GM23248 (cell line): ENCODE data around the gene B3GAT3. TPM values are rescaled to one million over a fixed set of nuclear protein-coding genes. Genes with fewer than 3 reads are reported as not detected.

ENCODE experiments used
- DNase-seq: peaks from one replicate; pipeline ENCODE4 v3.0.0-alpha.2; 2015
- H2AFZ ChIP-seq: fragments of 200-600 bp; sonication (generic); 2 replicates; pipeline ENCODE4 v1.6.1; 2016; ENCODE audit warnings: antibody characterized with exemption
- H3F3A ChIP-seq: fragments of 200-600 bp; sonication (generic); 2 replicates; pipeline ENCODE4 v1.6.1; 2016; ENCODE audit warnings: mild to moderate bottlenecking, antibody characterized with exemption, mixed run types; ENCODE audit not compliant: insufficient read depth
- H3K27ac ChIP-seq: fragments of 200-600 bp; sonication (generic); 2 replicates; pipeline ENCODE4 v1.5.1; 2016; ENCODE audit warnings: mild to moderate bottlenecking
- H3K27me3 ChIP-seq: fragments of 200-600 bp; sonication (generic); replicated peaks from 2 replicates; pipeline ENCODE4 v1.6.1; 2016; ENCODE audit warnings: mild to moderate bottlenecking; ENCODE audit not compliant: insufficient read depth
- H3K36me3 ChIP-seq: fragments of 200-600 bp; sonication (generic); 2 replicates; pipeline ENCODE4 v1.6.1; 2016; ENCODE audit warnings: low read depth, mild to moderate bottlenecking
- H3K4me1 ChIP-seq: fragments of 200-600 bp; sonication (generic); 2 replicates; pipeline ENCODE4 v1.6.1; 2016; ENCODE audit warnings: mild to moderate bottlenecking; ENCODE audit not compliant: insufficient read depth
- H3K4me2 ChIP-seq: fragments of 200-600 bp; sonication (generic); one replicate; pipeline ENCODE4 v1.6.1; 2016; ENCODE audit warnings: mild to moderate bottlenecking; ENCODE audit not compliant: unreplicated experiment
- H3K4me3 ChIP-seq: fragments of 200-600 bp; sonication (generic); 2 replicates; pipeline ENCODE4 v1.5.1; 2016; ENCODE audit warnings: mild to moderate bottlenecking
- H3K79me2 ChIP-seq: fragments of 200-600 bp; sonication (generic); 2 replicates; pipeline ENCODE4 v1.6.1; 2016; ENCODE audit warnings: mild to moderate bottlenecking; ENCODE audit not compliant: insufficient read depth
- H3K9ac ChIP-seq: fragments of 200-600 bp; sonication (generic); 2 replicates; pipeline ENCODE4 v1.6.1; 2016; ENCODE audit warnings: mild to moderate bottlenecking
- H3K9me2 ChIP-seq: fragments of 200-600 bp; sonication (generic); 2 replicates; pipeline ENCODE4 v1.6.1; 2016; ENCODE audit warnings: mixed run types, mild to moderate bottlenecking, moderate library complexity; ENCODE audit not compliant: insufficient read depth
- H3K9me3 ChIP-seq: fragments of 200-600 bp; sonication (generic); one replicate; pipeline ENCODE4 v1.6.1; 2017; ENCODE audit warnings: low read depth
- H4K20me1 ChIP-seq: fragments of 200-600 bp; sonication (generic); 2 replicates; pipeline ENCODE4 v1.6.0; 2016; ENCODE audit not compliant: insufficient read depth
- EZH2 ChIP-seq: fragments of 200-600 bp; sonication (generic); IDR thresholded peaks from 2 replicates; pipeline ENCODE4 v1.6.1; 2018; ENCODE audit warnings: antibody characterized with exemption, mild to moderate bottlenecking; ENCODE audit not compliant: insufficient read depth, poor library complexity, severe bottlenecking
- EZH2phosphoT487 ChIP-seq: fragments of 200-600 bp; sonication (generic); IDR thresholded peaks from 2 replicates; pipeline ENCODE4 v1.6.1; 2018; ENCODE audit warnings: antibody characterized with exemption, moderate library complexity, mild to moderate bottlenecking, low read depth; ENCODE audit not compliant: insufficient read depth
- WGBS, 2 experiments: methylation state at CpG; one replicate each; pipeline ENCODE4 v1.1.6; 2015 to 2017; ENCODE audit warnings: low lambda C conversion rate in 2 of 2, low coverage in 1 of 2; ENCODE audit errors: missing lambda C conversion rate in 2 of 2; 5-methylcytosine and 5-hydroxymethylcytosine counted together
- in situ Hi-C: fragments of 300-500 bp; cut with MboI; formaldehyde crosslinking; loops from 2 replicates; pipeline ENCODE4 v1.15.0; 2020
- polyA plus RNA-seq: library from polyadenylated mRNA; unstranded; fragments of >200 nt; fragmentation: Nextera tagmentation; extraction: Ambion mirVana; gene quantifications from 2 replicates; pipeline ENCODE4 v1.2.1, GENCODE V29; 2016
- total RNA-seq: library from RNA; depleted of rRNA; stranded (reverse); fragments of >200 nt; shearing (Covaris generic); gene quantifications from 2 replicates; pipeline ENCODE4 v1.2.3, GENCODE V29; 2014

The B3GAT3 gene
- total and polyA plus RNA-seq, 2 experiments from 2014 or later = 35.6 to 44.2 TPM

DNA sequence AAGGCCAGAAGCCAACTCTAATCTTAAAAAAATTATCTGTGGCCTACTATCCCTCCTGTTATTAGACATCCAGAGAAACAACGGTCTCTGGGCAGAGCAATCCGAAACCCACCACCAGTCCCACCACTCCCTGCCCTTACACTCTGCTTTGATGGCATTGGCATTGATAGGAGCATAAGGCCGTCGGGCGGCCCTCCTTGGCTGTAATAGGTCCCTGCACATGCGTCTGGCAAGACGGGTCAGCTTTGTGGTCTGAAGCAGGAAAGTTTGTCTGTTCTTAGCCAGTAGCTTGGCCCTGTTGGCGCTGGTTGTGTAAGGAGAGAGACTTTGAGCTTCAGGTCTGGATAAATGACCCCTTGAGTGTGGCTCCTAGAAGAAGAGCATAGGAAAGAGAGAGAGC is 26.7 kb downstream of the B3GAT3 start:
- H3K9me2 ChIP-seq = no peaks in the 10 kb centered on the region
- H3K4me1 ChIP-seq = peaks cover 30% of the 10 kb centered on the region
- no peaks in the 10 kb centered on the region for H4K20me1 ChIP-seq
- H3K4me3 ChIP-seq = no peak overlapping the region
- TF ChIP-seq EZH2phosphoT487 (no peak), EZH2 (no peak)
- no peak for DNase-seq
- no peak overlapping the region for H3K9ac ChIP-seq
- H3K27me3 ChIP-seq = no peaks in the 10 kb centered on the region
- no peak overlapping the region for H3K4me2 ChIP-seq
- H3K27ac ChIP-seq = no peak overlapping the region
- H3K9me3 ChIP-seq = no peaks in the 10 kb centered on the region
- H3K36me3 ChIP-seq = peaks cover 24% of the 10 kb centered on the region
- WGBS, 2 experiments = 76 to 80% methylated on average over 8 of the region's 8 CpGs
- H2AFZ ChIP-seq = no peak overlapping the region
- peaks cover 63% of the 10 kb centered on the region for H3K79me2 ChIP-seq
- in situ Hi-C loops = no loop called here
- H3F3A ChIP-seq = peaks cover 54% of the 10 kb centered on the region

DNA sequence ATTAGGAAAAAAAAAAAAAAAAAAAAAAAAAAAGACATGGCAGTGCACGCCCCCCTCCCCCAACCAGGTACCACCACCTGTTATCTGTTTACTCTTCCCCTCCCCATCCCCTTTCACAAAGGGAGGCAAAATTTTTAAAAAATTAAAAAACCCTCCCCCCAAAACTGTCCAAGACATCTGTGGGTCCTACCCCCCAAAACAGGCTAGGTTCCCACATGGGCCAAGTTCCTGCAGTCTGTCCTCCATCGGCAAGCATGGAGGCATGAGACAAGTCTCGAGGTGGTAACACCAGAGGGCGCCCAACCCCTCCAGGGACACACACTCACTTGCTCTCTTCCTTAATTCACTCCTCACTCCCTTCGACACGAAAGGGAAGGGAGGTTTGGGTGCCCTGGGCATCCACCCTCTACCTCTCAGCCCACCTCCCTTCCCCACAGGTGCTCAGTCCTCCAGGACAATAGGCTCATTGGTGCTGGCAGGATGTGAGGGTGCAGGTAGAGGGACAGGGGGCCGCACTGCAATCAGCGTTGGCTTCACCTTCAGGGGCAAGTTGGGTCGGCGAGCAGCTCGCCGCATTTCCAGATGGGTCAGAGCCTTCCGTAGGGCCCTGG is 28.2 kb downstream of the B3GAT3 start:
- Histone ChIP-seq H3K4me1 (peaks cover 22% of the 10 kb centered on the region), H3K9me3 (no peaks in the 10 kb centered on the region), H4K20me1 (no peaks in the 10 kb centered on the region), H3F3A (peaks cover 46% of the 10 kb centered on the region), H3K4me3 (no peak overlapping the region), H2AFZ (no peak overlapping the region), H3K79me2 (peaks cover 61% of the 10 kb centered on the region), H3K9me2 (no peaks in the 10 kb centered on the region), H3K27me3 (no peaks in the 10 kb centered on the region), H3K36me3 (peaks cover 19% of the 10 kb centered on the region), H3K9ac (no peak overlapping the region), H3K4me2 (no peak overlapping the region), H3K27ac (no peak overlapping the region)
- in situ Hi-C loops = no loop called here
- TF ChIP-seq EZH2 = no peak
- TF ChIP-seq EZH2phosphoT487 = no peak
- peak; percentile 88 for DNase-seq
- whole genome bisulfite sequencing, 2 experiments = 54 to 57% methylated on average over 13 of the region's 13 CpGs

GRCh38 chr11:62592989-62593421 is 28.8 kb downstream of the B3GAT3 start:
- Histone ChIP-seq H3K79me2 (peaks cover 61% of the 10 kb centered on the region), H3K9ac (no peak overlapping the region), H3K9me2 (no peaks in the 10 kb centered on the region), H3K4me2 (no peak overlapping the region), H3K36me3 (peaks cover 13% of the 10 kb centered on the region), H3K4me1 (0 out of 2 replicates have a peak, but pooled peaks cover 20% of the 10 kb centered on the region), H3F3A (peaks cover 41% of the 10 kb centered on the region), H3K27me3 (no peaks in the 10 kb centered on the region), H2AFZ (no peak overlapping the region), H3K9me3 (no peaks in the 10 kb centered on the region), H4K20me1 (no peaks in the 10 kb centered on the region), H3K4me3 (no peak overlapping the region), H3K27ac (peak overlapping the region; percentile 75; the same call in 1 of the 2 replicates)
- TF ChIP-seq EZH2phosphoT487 (no peak), EZH2 (no peak)
- DNase-seq = no peak
- WGBS, 2 experiments = 93 to 97% methylated on average over 5 to 8 of the region's 8 CpGs
- in situ Hi-C loops = no loop called here

- no peaks in the 10 kb centered on the region for H3K9me3 ChIP-seq
- peak overlapping the region; percentile 75 for H3K27ac ChIP-seq
- in situ Hi-C loops = no loop called here
- peak overlapping the region; percentile 75 for H3K9ac ChIP-seq
- H3K79me2 ChIP-seq = peaks cover 61% of the 10 kb centered on the region
- H2AFZ ChIP-seq = peak overlapping the region; percentile 76
- peaks cover 43% of the 10 kb centered on the region for H3F3A ChIP-seq
- no peaks in the 10 kb centered on the region for H4K20me1 ChIP-seq
- H3K4me3 ChIP-seq = peak overlapping the region; percentile 94
- peak overlapping the region; percentile 91 for H3K4me2 ChIP-seq
- no peaks in the 10 kb centered on the region for H3K9me2 ChIP-seq
- H3K27me3 ChIP-seq = no peaks in the 10 kb centered on the region
- peaks cover 12% of the 10 kb centered on the region for H3K36me3 ChIP-seq
- H3K4me1 ChIP-seq = 0 out of 2 replicates have a peak, but pooled peaks cover 20% of the 10 kb centered on the region
- no peak for DNase-seq
- 13% methylated on average over 17 of the region's 17 CpGs for WGBS, 2 experiments
- no peak for TF ChIP-seq EZH2phosphoT487
- TF ChIP-seq EZH2 = no peak
These were observed 29.5 kb downstream of the B3GAT3 start for GRCh38 chr11:62592146-62592815.
